ENCODE data around the gene MYRF.

GRCh38 chr11:61744609-61745156 lies 7.8 kb upstream of the MYRF start:
- no peak for TF ChIP-seq EZH2 (IDR thresholded peaks at IDR 0.05; ENCODE audit: low read depth)
- TF ChIP-seq CTCF (conservative IDR thresholded peaks at IDR 0.05): no peak

Measured in PC-9 (cell line).